VCaP (cell line): ENCODE results near the gene MAMLD1.

Experiments used
- H3K27ac ChIP-seq: fragments of 450-650 bp; 2 replicates; pipeline ENCODE4 v1.5.1; 2017
- TF ChIP-seq, protein P1 (sequence below): fragments of 450-650 bp; conservative IDR thresholded peaks from 2 replicates; pipeline ENCODE4 v1.5.1; 2017; ENCODE audit warnings: mild to moderate bottlenecking, moderate library complexity

MAMLD1 gene

DNA sequence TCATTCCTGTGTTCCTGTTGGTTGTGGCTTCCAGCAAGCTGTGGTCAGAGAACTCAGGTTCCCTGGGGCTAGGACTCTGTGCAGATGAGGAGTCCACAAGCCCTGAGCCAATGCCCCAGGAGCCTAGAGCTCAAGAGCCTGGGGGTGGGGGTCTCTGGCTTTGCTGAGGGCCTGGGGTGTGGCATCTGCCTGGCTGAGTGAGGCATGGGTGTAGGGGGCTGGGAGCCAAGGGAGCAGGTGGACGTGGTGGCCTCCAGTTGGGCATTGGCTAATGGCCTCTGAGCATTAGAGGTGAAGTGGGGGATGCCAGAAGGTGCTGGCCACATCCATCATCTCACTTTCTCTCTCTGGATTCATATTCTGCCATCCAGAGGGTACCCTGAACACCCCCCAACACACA, 5.3 kb upstream of the MAMLD1 start:
- TF ChIP-seq, protein P1, sequence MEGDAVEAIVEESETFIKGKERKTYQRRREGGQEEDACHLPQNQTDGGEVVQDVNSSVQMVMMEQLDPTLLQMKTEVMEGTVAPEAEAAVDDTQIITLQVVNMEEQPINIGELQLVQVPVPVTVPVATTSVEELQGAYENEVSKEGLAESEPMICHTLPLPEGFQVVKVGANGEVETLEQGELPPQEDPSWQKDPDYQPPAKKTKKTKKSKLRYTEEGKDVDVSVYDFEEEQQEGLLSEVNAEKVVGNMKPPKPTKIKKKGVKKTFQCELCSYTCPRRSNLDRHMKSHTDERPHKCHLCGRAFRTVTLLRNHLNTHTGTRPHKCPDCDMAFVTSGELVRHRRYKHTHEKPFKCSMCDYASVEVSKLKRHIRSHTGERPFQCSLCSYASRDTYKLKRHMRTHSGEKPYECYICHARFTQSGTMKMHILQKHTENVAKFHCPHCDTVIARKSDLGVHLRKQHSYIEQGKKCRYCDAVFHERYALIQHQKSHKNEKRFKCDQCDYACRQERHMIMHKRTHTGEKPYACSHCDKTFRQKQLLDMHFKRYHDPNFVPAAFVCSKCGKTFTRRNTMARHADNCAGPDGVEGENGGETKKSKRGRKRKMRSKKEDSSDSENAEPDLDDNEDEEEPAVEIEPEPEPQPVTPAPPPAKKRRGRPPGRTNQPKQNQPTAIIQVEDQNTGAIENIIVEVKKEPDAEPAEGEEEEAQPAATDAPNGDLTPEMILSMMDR = no peak
- no peak overlapping the region for H3K27ac ChIP-seq

DNA sequence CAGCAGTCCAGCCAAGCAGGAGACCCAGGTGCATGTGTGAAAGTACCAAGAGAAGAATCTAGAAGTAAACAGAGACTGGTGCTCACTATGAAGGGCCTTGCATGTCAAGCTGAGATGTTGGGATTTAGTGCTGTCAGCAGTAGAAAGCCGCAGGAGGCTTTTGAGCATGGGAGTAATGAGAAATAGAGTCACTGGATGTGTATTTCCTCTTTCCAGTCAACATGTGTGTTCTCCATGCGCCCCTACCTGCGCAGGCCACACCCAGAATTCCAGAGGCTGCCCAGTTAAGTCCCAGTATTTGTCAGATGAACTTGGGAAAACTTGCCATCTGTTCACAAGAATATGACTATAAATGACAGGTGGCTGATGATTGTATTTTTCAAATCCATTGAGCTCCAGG, 4.5 kb upstream of the MAMLD1 start:
- H3K27ac ChIP-seq = no peak overlapping the region
- TF ChIP-seq, protein P1 = no peak

DNA sequence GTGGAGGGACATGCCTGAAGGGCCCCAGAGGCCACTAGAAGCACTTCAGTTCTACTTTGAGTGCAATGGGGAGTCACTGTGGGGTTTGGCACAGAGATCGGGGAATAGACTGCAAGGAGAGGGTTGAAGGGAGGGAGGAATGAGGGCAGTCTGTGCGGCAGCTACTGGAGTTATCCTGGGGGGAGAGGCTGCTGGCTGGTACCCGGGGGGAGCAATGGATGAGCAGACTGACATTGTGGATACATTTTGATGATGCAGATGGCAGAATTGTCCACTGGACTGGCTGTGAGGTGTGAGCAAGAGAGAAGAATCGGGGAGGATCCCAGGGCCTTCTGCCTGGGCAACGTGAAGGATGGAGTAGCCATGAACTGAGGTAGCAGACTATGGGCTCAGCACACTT, 2.8 kb upstream of the MAMLD1 start:
- TF ChIP-seq, protein P1 = no peak
- H3K27ac ChIP-seq = no peak overlapping the region

DNA sequence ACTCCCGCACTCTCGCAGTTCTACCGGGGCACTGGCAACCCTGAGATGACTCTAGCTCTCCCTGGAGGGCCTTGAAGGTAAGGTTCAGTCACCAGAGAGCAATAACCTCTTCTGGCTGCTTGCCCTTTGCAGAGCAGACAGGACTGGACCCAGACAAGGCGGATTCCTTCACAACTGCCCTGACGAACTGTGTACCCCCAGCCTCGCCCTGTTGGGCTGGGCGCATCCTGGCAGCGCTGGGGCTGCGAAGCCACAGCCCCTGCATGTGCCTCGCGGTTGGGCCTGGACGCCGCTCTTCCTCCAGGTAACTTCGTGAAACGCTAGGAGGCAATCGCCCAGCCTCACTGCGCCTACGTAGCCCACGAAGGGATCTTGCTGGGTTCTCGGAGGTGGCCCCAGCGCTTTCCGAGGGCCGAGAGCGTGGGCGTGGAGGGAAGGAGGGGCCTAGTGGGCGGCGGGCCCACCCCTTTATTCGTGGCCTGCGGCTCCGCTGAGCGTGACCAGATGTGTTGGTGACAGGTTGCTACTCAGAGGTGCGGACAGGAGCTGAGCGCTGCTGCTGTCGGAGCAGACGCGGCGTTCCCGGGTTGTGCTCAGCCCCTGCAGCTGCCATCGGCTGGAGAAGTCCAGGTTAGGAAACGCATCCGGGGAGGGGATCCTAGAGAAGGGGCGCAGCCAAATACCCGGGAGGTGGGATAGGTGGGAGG, 1.9 kb upstream of the MAMLD1 start:
- no peak overlapping the region for H3K27ac ChIP-seq
- TF ChIP-seq, protein P1 = 0 out of 2 replicates have a peak, but pooled peaks have one; percentile 11

DNA sequence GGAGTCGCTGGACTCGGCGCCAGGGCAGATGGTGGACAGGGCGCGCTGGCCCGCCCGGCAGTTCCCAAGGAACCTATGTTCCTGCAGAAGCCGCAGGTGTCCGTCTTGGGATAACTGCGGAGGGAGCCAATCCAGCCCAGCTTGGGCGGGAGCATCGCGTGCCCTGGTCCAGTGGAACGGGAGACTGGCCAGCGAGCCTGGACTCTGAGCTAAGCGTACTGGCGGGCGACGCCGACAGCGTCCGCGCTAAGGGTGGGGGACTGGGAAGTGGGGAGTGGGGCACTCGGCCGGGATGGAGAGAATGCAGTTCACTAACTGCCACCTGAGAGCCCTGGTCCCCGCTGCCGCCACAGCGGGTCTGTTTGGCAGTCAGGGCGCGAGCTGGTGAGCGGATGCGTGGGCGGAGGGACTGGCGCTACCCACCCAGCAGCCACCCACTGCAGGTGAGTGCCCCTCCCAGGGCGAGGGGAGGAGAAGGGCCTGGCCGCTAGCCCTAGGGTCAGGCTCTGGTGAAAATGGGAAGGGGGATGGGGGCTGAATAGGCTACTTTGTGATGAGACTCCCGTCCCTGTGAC, 1.3 kb upstream of the MAMLD1 start:
- TF ChIP-seq, protein P1 = no peak
- no peak overlapping the region for H3K27ac ChIP-seq

DNA sequence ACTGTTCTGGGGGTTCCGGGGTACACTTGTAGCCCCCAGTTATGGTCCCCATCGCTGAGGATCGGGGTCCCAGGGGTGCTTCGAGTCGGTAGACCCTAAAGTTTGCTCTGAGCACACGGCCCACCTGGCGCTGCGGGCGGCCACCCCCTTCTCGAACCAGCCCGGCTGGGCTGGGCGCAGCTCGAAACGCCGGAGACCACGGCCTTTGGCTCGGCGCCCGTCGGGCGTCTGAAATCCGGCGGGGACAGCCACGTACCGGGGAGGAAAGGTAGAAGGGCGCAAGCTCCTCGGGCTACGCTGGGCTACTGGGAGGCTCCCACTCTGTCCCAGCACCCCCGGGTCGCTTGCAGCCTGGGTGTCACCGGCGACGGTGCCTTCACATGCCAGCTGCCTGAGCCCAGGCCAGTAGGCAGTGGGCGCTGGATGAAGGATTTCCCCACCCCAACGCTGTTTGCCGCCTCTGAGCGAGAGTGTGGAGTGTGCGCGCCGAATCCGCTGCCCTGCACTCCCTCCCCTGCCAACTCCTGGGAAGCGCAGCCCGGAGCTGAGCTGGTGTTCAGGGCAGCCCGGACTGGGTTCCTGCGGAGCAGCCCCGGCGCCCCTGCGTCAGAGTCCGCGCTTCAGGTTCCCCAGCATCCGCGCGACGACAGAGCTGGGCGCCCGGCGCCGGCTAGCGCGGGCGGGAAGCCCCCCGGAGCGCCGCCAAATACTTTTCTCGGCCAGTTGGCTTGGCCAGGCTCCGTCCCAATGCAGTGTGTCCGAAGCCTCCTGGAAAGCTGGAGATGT, 637 bp downstream of the MAMLD1 start:
- TF ChIP-seq, protein P1 = no peak

DNA sequence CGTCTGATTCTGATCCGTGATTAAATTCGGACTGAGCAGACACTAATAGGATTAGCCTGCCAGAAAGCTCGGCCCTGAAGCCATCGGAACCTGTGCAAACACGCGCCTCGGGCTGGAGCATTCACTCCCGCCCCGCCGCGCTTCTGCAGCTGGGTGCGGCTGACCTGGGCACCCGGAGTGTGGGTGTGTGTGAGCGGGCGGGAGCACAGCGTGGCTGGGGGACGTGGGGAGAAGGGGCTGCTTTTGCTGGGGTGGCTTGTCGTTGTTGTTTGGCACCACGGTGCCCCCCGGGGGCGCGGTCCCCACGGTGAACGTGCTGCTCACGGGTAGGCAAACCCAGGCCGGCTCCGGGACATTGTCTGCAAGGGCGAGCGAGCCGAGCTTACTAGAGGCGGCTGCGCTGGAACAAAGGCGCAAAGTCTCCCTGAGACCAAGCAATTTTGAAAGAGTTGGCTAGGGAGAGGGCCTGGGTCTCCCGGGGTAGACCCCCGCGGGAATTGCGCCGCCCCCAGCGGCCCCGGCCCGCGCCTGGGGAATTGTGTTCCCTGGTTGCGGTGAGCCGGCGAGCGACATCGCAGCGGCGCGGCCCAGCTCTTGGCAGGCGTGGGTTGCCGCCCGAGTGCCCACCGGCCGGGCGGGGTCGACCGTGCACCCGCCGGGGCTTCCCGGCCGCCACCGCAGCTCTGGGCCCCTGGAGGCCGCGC, 1.4 kb downstream of the MAMLD1 start:
- TF ChIP-seq, protein P1 = no peak
- no peak overlapping the region for H3K27ac ChIP-seq

More for the DNA sequence above, 637 bp downstream of the MAMLD1 start:
- H3K27ac ChIP-seq = no peak overlapping the region
